Loucy (cell line): Measurements from ENCODE around the gene C1orf35.
A peak's percentile ranks its signal among the peaks of the same experiment; 100 is the strongest.

ENCODE experiments used
- H2AFZ ChIP-seq: fragments of 200-600 bp; sonication (generic); 2 replicates; pipeline ENCODE4 v1.6.0; 2016; ENCODE audit warnings: antibody characterized with exemption, mild to moderate bottlenecking, low read length, moderate library complexity
- H3F3A ChIP-seq: fragments of 200-600 bp; 2 replicates; pipeline ENCODE4 v1.6.0; 2016; ENCODE audit warnings: antibody characterized with exemption, low read depth, mild to moderate bottlenecking
- H3K27me3 ChIP-seq: fragments of 200-600 bp; sonication (generic); 2 replicates; pipeline ENCODE4 v1.6.1; 2014; ENCODE audit warnings: low read length, mild to moderate bottlenecking; ENCODE audit not compliant: insufficient read depth, poor library complexity, severe bottlenecking
- H3K36me3 ChIP-seq: fragments of 200-600 bp; sonication (generic); 2 replicates; pipeline ENCODE4 v1.6.1; 2016; ENCODE audit warnings: low read length; ENCODE audit not compliant: insufficient read depth
- H3K4me1 ChIP-seq: fragments of 200-600 bp; sonication (generic); 2 replicates; pipeline ENCODE4 v1.5.1; 2014; ENCODE audit warnings: low read length, mild to moderate bottlenecking; ENCODE audit not compliant: insufficient read depth, poor library complexity, severe bottlenecking
- H3K4me2 ChIP-seq: fragments of 200-600 bp; sonication (generic); 2 replicates; pipeline ENCODE4 v1.6.0; 2014; ENCODE audit warnings: antibody characterized with exemption, low read length, low read depth, mild to moderate bottlenecking; ENCODE audit not compliant: poor library complexity, severe bottlenecking
- H3K4me3 ChIP-seq: fragments of 200-600 bp; sonication (generic); 2 replicates; pipeline ENCODE4 v1.5.1; 2014; ENCODE audit warnings: low read length, mild to moderate bottlenecking, mixed read lengths; ENCODE audit not compliant: poor library complexity, severe bottlenecking
- H3K79me2 ChIP-seq: fragments of 200-600 bp; sonication (generic); 2 replicates; pipeline ENCODE4 v1.6.1; 2014; ENCODE audit warnings: low read length; ENCODE audit not compliant: insufficient read depth
- H3K9ac ChIP-seq: fragments of 200-600 bp; sonication (generic); 2 replicates; pipeline ENCODE4 v1.6.0; 2014; ENCODE audit warnings: mild to moderate bottlenecking, low read depth, low read length, moderate library complexity; ENCODE audit not compliant: poor library complexity, severe bottlenecking
- H3K9me2 ChIP-seq: fragments of 200-600 bp; sonication (generic); replicated peaks from 2 replicates; pipeline ENCODE4 v1.6.1; 2016; ENCODE audit warnings: low read depth, low read length, mixed read lengths
- H3K9me3 ChIP-seq: fragments of 200-600 bp; sonication (generic); 2 replicates; pipeline ENCODE4 v1.6.1; 2014; ENCODE audit warnings: mild to moderate bottlenecking, antibody characterized with exemption, low read length, low read depth; ENCODE audit not compliant: insufficient read depth
- H4K20me1 ChIP-seq: fragments of 200-600 bp; sonication (generic); 2 replicates; pipeline ENCODE4 v1.6.0; 2014; ENCODE audit warnings: antibody characterized with exemption, low read length, mild to moderate bottlenecking; ENCODE audit not compliant: insufficient read depth, poor library complexity, severe bottlenecking
- EZH2phosphoT487 ChIP-seq: fragments of 200-600 bp; IDR thresholded peaks from 2 replicates; pipeline ENCODE4 v1.6.1; 2018; ENCODE audit warnings: antibody characterized with exemption, mild to moderate bottlenecking, moderate library complexity, borderline replicate concordance
- TF ChIP-seq, protein P1 (sequence below): fragments of 200-600 bp; sonication (generic); conservative IDR thresholded peaks from 2 replicates; pipeline ENCODE4 v1.5.1; 2014; ENCODE audit warnings: mild to moderate bottlenecking, antibody characterized with exemption, low read length

The C1orf35 gene

DNA sequence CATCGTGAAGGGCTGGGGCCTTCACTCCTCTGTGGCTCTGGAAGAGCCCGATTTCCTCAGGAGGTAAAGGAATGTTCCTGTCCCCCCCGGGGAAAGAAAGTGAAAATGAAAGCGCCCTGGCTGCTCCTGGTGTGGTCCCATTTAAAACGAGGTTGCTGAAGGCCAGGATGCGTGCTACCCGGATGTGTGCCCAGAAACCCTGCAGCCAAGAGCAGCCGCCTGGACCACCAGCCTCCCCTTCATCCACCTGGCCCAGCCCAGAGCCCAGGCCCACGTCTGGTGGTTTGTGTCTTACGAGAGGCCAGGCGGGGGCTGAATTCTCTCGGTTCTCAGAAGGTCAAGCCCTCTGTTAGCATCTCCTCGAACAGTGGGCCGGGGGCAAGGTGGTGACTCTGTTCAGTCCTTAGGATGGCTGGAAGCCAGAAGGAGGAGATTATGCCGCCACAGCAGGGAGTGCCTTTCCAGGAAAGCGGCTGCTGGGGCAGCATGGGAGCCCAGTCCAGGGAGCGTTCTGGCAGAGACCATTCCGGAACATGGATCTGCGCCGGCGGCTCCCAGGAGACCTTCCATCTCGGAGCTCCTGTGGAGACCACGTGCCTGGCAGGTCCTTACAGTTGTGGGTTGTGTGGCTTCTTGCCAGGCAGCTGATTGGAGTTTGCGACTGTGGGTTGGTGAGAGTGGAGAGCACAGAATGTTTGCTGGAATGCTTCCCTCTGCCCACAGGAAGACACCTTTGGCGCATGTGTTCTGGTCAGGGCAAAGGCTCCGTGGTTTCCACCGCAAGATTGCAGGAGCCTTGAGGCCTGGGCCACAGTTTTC lies 38.3 kb upstream of the C1orf35 start:
- Histone ChIP-seq H3K9ac (peak overlapping the region; percentile 93), H3K4me2 (peak overlapping the region; percentile 95), H3K36me3 (no peaks in the 10 kb centered on the region; the same call in 1 of the 2 replicates), H3F3A (no peaks in the 10 kb centered on the region), H3K27me3 (no peaks in the 10 kb centered on the region), H3K4me3 (peak overlapping the region; percentile 99), H3K4me1 (peaks cover 35% of the 10 kb centered on the region), H3K79me2 (peaks cover 63% of the 10 kb centered on the region), H2AFZ (no peak overlapping the region), H4K20me1 (peaks cover 61% of the 10 kb centered on the region), H3K9me3 (no peaks in the 10 kb centered on the region), H3K9me2 (no peaks in the 10 kb centered on the region)
- TF ChIP-seq EZH2phosphoT487, result no peak
- TF ChIP-seq, protein P1, sequence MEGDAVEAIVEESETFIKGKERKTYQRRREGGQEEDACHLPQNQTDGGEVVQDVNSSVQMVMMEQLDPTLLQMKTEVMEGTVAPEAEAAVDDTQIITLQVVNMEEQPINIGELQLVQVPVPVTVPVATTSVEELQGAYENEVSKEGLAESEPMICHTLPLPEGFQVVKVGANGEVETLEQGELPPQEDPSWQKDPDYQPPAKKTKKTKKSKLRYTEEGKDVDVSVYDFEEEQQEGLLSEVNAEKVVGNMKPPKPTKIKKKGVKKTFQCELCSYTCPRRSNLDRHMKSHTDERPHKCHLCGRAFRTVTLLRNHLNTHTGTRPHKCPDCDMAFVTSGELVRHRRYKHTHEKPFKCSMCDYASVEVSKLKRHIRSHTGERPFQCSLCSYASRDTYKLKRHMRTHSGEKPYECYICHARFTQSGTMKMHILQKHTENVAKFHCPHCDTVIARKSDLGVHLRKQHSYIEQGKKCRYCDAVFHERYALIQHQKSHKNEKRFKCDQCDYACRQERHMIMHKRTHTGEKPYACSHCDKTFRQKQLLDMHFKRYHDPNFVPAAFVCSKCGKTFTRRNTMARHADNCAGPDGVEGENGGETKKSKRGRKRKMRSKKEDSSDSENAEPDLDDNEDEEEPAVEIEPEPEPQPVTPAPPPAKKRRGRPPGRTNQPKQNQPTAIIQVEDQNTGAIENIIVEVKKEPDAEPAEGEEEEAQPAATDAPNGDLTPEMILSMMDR, result no peak

DNA sequence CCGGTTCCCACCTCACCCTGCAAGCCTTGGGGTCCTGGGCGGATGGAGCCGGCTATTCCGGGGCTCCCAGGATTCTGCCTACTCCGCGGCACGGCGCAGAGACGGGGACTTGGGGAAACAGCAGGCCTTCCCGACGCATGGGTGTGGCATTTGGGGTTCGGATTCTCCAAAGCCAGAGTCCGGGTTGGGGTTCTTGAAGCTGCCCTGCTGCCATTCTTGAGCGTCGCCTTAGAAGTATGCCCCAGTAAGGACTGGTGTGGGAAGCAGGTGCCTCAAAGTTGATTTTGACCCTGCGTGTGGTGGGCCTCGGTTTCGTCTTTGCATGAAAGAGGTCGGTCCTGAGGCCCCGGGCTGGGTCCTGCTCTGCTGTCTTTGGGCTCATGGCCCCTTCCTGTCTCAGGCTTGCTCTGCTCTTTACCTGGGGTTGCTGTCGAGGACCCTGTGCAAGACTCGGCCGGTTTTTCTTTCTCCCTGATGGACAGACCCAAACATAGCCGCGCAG lies 37.6 kb upstream of the C1orf35 start:
- H3K9ac ChIP-seq, result peak overlapping the region; percentile 93
- peaks cover 54% of the 10 kb centered on the region for H4K20me1 ChIP-seq
- no peaks in the 10 kb centered on the region for H3K9me3 ChIP-seq
- TF ChIP-seq, protein P1, result no peak
- TF ChIP-seq EZH2phosphoT487, result no peak
- peaks cover 35% of the 10 kb centered on the region for H3K4me1 ChIP-seq
- H3K36me3 ChIP-seq, result no peaks in the 10 kb centered on the region; the same call in 1 of the 2 replicates
- H3K27me3 ChIP-seq, result no peaks in the 10 kb centered on the region
- peak overlapping the region; percentile 99 for H3K4me3 ChIP-seq
- peaks cover 56% of the 10 kb centered on the region for H3K79me2 ChIP-seq
- no peaks in the 10 kb centered on the region for H3K9me2 ChIP-seq
- H2AFZ ChIP-seq, result no peak overlapping the region; the same call in 1 of the 2 replicates
- H3F3A ChIP-seq, result no peaks in the 10 kb centered on the region
- peak overlapping the region; percentile 95 for H3K4me2 ChIP-seq

DNA sequence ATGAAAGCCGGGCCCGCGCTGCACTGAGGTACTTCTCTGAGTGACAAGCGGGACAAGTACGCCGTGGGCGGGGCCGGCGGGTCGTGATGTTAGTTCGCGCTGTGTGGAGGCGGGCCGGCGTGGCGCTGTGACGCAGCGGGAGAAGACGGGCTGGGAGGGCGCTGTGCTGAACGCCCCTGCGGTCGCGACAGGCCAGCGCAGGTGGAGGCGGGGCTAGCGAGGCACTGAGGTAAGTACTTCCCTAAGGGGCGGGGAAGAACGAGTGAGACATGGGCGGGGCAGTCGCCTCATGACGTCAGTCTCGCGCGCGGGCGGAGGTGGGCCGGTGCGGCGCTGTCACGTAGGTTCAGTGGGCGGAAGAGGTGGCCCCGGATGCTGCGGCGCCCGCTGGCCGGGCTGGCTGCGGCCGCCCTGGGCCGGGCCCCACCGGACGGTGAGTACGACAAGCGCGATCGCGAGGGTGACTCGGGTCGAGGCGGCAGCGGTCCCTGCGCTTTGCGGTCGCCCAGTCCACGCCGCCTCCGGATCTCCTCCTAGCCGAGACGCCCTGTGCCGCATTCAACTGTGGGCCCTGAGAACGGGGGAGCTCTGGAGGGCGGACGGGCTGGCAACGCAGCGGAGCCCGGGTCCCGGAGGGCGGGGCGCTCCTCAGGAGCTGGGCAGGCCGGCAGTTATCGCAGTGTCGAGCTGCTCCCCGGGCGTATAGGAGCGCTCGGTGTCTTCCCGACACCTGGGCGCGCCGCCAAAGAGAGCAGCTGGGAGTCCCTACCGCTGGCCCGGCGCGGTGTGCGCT lies 37.0 kb upstream of the C1orf35 start, which contains the start of gene GUK1:
Gene GUK1 (plus strand): TSS at position 349 of the 793 bp plus-strand sequence. CDS start 24 bp downstream, at position 373.
- Histone ChIP-seq H3K36me3 (no peaks in the 10 kb centered on the region), H3K9me3 (no peaks in the 10 kb centered on the region), H2AFZ (peak within 1 kb of the TSS; percentile 70), H3K4me1 (peaks cover 35% of the 10 kb centered on the region), H3K4me2 (peak within 1 kb of the TSS; percentile 95), H3F3A (no peaks in the 10 kb centered on the region), H3K9ac (peak within 1 kb of the TSS; percentile 93), H3K79me2 (peaks cover 49% of the 10 kb centered on the region), H3K4me3 (peak within 1 kb of the TSS; percentile 99), H4K20me1 (peaks cover 48% of the 10 kb centered on the region), H3K9me2 (no peaks in the 10 kb centered on the region), H3K27me3 (no peaks in the 10 kb centered on the region)
- TF ChIP-seq EZH2phosphoT487, result no peak
- TF ChIP-seq, protein P1, result no peak
